ENCODE data around the gene IRF7. TPM values are rescaled to one million over a fixed set of nuclear protein-coding genes. Genes with fewer than 3 reads are reported as not detected.

The IRF7 gene
- total RNA-seq, 1 donor from 2014 or later: 75.4 TPM

DNA sequence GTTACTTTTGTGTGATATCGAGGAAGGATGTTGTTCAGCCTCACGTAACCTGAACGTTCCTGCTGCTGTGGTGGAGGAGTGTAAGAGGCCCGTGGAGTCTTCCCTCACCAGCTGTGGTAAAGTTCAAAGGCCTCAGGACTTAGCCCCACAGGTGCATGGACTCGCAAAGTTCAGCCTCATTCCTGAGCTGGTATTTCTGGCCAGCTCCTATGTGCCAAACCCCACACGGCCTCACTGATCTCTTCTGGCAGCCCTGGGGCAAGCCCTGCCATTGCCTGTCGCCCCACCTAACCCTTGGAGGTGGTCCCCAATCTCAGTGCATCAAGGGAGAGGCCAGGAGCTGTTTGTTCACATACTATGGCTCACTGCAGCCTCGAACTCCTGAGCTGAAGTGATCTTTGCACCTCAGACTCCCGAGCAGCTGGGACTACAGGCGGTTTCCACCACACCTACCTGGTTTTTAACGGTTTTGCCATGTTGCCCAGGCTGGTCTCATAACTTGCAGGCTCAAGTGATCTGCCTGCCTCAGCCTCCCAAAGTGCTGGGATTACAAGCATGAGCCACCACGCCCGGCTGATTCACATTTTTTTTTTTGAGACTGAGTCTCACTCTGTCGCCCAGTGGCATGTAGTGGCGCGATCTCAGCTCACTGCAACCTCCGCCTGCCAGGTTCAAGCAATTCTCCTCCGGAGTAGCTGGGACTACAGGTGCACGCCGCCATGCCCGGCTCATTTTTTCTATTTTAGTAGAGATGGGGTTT is 37.3 kb downstream of the IRF7 start:
- H3K4me2 ChIP-seq (ENCODE audit: low read length): peak overlapping the region; percentile 96
- peaks cover 39% of the 10 kb centered on the region for H3K4me1 Mint-ChIP-seq (ENCODE audit: low read depth, unreplicated experiment)
- no peak overlapping the region for H3K27ac ChIP-seq (ENCODE audit: low read depth, low read length)
- peak overlapping the region; percentile 98 for H3K4me3 ChIP-seq (ENCODE audit: insufficient read depth, low read depth, low read length)
- peaks cover 58% of the 10 kb centered on the region for H4K20me1 ChIP-seq (ENCODE audit: insufficient read depth, low read length)
- peaks cover 12% of the 10 kb centered on the region for H3K36me3 Mint-ChIP-seq (ENCODE audit: low read depth, unreplicated experiment)
- peaks cover 61% of the 10 kb centered on the region for H3K79me2 ChIP-seq (ENCODE audit: insufficient read depth, low read length)
- H3K4me1 ChIP-seq (ENCODE audit: insufficient read depth, low read length): peaks cover 16% of the 10 kb centered on the region
- H3K27ac Mint-ChIP-seq (ENCODE audit: unreplicated experiment): peak overlapping the region; percentile 26
- H2AFZ ChIP-seq (ENCODE audit: low read depth, low read length): no peak overlapping the region
- H3K27me3 ChIP-seq (ENCODE audit: insufficient read depth, low read length): peaks cover 6% of the 10 kb centered on the region
- TF ChIP-seq, protein P1, sequence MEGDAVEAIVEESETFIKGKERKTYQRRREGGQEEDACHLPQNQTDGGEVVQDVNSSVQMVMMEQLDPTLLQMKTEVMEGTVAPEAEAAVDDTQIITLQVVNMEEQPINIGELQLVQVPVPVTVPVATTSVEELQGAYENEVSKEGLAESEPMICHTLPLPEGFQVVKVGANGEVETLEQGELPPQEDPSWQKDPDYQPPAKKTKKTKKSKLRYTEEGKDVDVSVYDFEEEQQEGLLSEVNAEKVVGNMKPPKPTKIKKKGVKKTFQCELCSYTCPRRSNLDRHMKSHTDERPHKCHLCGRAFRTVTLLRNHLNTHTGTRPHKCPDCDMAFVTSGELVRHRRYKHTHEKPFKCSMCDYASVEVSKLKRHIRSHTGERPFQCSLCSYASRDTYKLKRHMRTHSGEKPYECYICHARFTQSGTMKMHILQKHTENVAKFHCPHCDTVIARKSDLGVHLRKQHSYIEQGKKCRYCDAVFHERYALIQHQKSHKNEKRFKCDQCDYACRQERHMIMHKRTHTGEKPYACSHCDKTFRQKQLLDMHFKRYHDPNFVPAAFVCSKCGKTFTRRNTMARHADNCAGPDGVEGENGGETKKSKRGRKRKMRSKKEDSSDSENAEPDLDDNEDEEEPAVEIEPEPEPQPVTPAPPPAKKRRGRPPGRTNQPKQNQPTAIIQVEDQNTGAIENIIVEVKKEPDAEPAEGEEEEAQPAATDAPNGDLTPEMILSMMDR (IDR thresholded peaks at IDR 0.05; ENCODE audit: insufficient read depth, low read depth, low read length): no peak
- no peak for TF ChIP-seq EZH2 (IDR thresholded peaks at IDR 0.05; ENCODE audit: insufficient read depth, low read length)
- no peaks in the 10 kb centered on the region for H3K9me3 Mint-ChIP-seq (ENCODE audit: unreplicated experiment)
- DNase-seq (ENCODE audit: low read depth) (no peak), FAIRE-seq (no peak)
- peak overlapping the region; percentile 99 for H3K9ac ChIP-seq (ENCODE audit: low read length)
- peaks cover 5% of the 10 kb centered on the region for H3K36me3 ChIP-seq (ENCODE audit: insufficient read depth, low read length)
- peaks cover 13% of the 10 kb centered on the region for H3K27me3 Mint-ChIP-seq (ENCODE audit: low read depth, unreplicated experiment)
- peak overlapping the region; percentile 98 for H3K4me3 Mint-ChIP-seq (ENCODE audit: unreplicated experiment)
- H3K9me3 ChIP-seq (ENCODE audit: insufficient read depth, low read depth, low read length): no peaks in the 10 kb centered on the region

DNA sequence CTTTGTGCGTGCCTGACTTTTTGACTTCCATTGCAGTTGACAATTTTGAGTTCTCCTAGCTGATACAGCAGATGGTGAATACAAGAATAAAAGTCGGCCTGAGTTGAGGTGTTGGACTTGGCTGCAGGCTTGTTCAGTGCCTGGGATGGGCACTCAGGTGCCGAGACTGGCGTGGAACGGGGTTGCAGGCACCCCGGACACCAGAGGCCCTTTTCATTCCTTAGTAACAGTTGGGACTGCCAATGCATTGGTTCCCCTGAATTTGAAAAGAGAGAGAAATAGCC is 38.2 kb downstream of the IRF7 start:
- no peak for TF ChIP-seq EZH2 (IDR thresholded peaks at IDR 0.05; ENCODE audit: insufficient read depth, low read length)
- TF ChIP-seq, protein P1 (IDR thresholded peaks at IDR 0.05; ENCODE audit: insufficient read depth, low read depth, low read length): no peak
- DNase-seq (ENCODE audit: low read depth) (no peak), FAIRE-seq (no peak)
- Histone ChIP-seq H3K27me3 (ENCODE audit: insufficient read depth, low read length) (peaks cover 6% of the 10 kb centered on the region), H3K27ac (ENCODE audit: low read depth, low read length) (peak overlapping the region; percentile 84), H2AFZ (ENCODE audit: low read depth, low read length) (no peak overlapping the region), H3K4me1 (ENCODE audit: insufficient read depth, low read length) (peaks cover 16% of the 10 kb centered on the region), H3K9ac (ENCODE audit: low read length) (peak overlapping the region; percentile 99), H3K9me3 (ENCODE audit: insufficient read depth, low read depth, low read length) (no peaks in the 10 kb centered on the region), H3K36me3 (ENCODE audit: insufficient read depth, low read length) (peaks cover 3% of the 10 kb centered on the region), H3K79me2 (ENCODE audit: insufficient read depth, low read length) (peaks cover 57% of the 10 kb centered on the region), H3K4me3 (ENCODE audit: insufficient read depth, low read depth, low read length) (peak overlapping the region; percentile 98), H4K20me1 (ENCODE audit: insufficient read depth, low read length) (peaks cover 53% of the 10 kb centered on the region), H3K4me2 (ENCODE audit: low read length) (peak overlapping the region; percentile 96)
- Mint-ChIP-seq H3K27ac (ENCODE audit: unreplicated experiment) (peak overlapping the region; percentile 92), H3K36me3 (ENCODE audit: low read depth, unreplicated experiment) (peaks cover 12% of the 10 kb centered on the region), H3K27me3 (ENCODE audit: low read depth, unreplicated experiment) (peaks cover 17% of the 10 kb centered on the region), H3K4me1 (ENCODE audit: low read depth, unreplicated experiment) (peaks cover 39% of the 10 kb centered on the region), H3K4me3 (ENCODE audit: unreplicated experiment) (peak overlapping the region; percentile 98), H3K9me3 (ENCODE audit: unreplicated experiment) (no peaks in the 10 kb centered on the region)

All from astrocyte (in vitro differentiated cells and primary cell).